Muscle layer of colon (tissue), 2 donors: ENCODE results near the gene KCNAB2.

Source experiments
- H3K27ac ChIP-seq: one replicate; pipeline ENCODE4 v1.7.0; 2013; ENCODE audit warnings: low read depth, mild to moderate bottlenecking, low read length, moderate library complexity
- H3K27me3 ChIP-seq, 2 donors: one replicate each; pipeline ENCODE4 v1.7.0; 2013; ENCODE audit warnings: low read length in 2 of 2, mild to moderate bottlenecking in 2 of 2; ENCODE audit not compliant: insufficient read depth in 2 of 2, control insufficient read depth in 1 of 2
- H3K36me3 ChIP-seq: one replicate; pipeline ENCODE4 v1.7.0; 2013; ENCODE audit warnings: mild to moderate bottlenecking, low read length; ENCODE audit not compliant: insufficient read depth
- H3K4me1 ChIP-seq: one replicate; pipeline ENCODE4 v1.7.0; 2013; ENCODE audit warnings: mild to moderate bottlenecking, low read length; ENCODE audit not compliant: insufficient read depth
- H3K4me3 ChIP-seq, 2 donors: one replicate each; pipeline ENCODE4 v1.7.0; 2013; ENCODE audit warnings: low read length in 2 of 2, low read depth in 1 of 2, mild to moderate bottlenecking in 1 of 2, moderate library complexity in 1 of 2
- H3K9ac ChIP-seq: one replicate; pipeline ENCODE4 v1.7.0; 2013; ENCODE audit warnings: low read length
- H3K9me3 ChIP-seq: one replicate; pipeline ENCODE4 v1.7.0; 2013; ENCODE audit warnings: mild to moderate bottlenecking, low read length
- donor health status: abdominal sarcoma.
- donor health status: Adenocarcinoma of cecum.

The KCNAB2 gene

DNA sequence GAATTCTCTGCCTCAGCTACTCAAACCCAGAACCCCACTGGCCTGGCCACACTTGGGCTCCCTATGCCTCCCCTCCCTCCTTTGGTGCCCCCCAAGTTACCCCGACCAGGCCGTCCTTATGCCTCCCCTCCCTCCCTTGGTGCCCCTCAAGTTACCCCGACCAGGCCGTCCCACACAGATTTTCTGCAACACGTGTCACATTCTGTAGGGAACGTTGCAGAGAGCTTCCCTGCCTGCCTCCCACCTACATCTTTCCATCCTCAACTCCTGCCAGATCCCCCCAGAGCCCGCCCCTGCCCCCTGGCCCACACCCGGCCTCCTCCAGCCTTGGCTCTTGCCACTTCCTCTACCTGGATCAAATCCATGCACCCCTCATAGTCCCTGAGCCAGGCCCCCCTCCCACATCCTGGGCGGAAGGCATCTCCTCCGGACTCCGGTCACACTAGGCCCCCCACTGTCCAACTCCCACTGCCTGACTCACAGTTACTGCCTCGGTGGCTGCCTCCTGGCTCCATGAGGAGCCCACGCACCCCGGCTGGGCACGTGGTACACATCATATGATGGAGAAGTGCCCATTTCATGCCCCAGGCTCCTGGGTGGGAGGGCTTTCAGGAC lies 41.2 kb downstream of the KCNAB2 start:
- Histone ChIP-seq H3K4me3 (no peak overlapping the region), H3K36me3 (no peaks in the 10 kb centered on the region), H3K27ac (no peak overlapping the region)

DNA sequence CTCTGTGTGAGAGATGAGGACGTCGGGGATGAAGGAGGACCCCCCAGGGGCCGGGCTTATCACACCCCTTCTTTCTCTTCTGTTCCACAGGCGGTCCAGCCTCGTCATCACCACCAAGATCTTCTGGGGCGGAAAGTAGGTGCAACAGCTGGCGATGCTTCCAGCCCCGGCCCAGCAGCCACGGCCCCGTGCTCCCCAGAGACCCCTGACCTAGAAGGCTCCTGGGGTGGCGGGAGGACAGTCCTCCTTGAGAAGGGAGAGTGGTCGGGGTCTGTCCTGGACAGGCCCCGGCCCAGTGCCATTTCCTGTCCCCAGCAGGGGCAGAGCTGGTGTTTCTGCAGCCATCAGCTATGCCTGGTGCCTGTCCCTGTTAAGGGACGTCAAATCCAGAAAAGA lies 41.7 kb downstream of the KCNAB2 start:
- no peaks in the 10 kb centered on the region for H3K36me3 ChIP-seq
- peaks cover 17% of the 10 kb centered on the region for H3K4me1 ChIP-seq
- H3K9me3 ChIP-seq: no peaks in the 10 kb centered on the region
- H3K4me3 ChIP-seq: no peak overlapping the region
- no peaks in the 10 kb centered on the region for H3K27me3 ChIP-seq
- no peak overlapping the region for H3K9ac ChIP-seq
- H3K27ac ChIP-seq: no peak overlapping the region

More for the DNA sequence above, 41.2 kb downstream of the KCNAB2 start:
- Histone ChIP-seq H3K9me3 (no peaks in the 10 kb centered on the region), H3K4me1 (peaks cover 22% of the 10 kb centered on the region), H3K9ac (no peak overlapping the region), H3K27me3 (no peaks in the 10 kb centered on the region)

DNA sequence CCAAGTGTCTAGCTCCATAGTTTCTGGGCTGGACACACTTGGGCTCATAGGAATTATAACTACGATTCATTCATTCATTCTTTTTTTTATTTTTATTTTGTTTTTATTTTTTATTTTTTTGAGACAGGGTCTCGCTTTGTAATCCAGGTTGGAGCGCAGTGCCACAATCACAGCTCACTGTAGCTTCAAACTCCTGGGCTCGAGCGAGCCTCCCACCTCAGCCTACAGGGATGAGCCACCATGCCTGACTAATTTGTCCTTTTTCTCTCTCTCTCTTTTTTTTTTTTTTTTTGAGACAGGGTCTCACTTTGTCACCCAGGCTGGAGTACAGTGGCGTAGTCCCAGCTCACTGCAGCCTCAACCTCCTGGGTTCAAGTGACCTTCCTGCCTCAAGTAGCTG lies 42.3 kb downstream of the KCNAB2 start:
- H3K27ac ChIP-seq: no peak overlapping the region
- no peaks in the 10 kb centered on the region for H3K27me3 ChIP-seq
- no peaks in the 10 kb centered on the region for H3K36me3 ChIP-seq

DNA sequence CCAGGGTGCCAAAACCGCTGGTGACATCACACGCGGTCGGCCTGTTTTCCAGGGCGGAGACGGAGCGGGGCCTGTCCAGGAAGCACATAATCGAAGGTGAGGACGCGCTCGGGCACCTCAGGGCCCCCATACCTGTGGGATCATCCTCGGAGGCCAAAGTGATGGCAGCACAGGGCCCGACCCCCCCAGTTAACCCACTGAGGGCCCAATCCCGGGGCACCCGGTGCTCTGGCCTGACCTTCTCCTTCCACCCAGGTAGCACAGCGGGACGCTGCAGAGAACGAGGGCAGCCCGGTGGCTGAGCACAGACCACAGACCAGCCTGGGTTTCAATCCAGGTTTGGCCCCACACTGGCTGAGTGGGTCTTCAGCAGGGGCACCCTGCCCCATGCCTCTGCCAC lies 43.3 kb downstream of the KCNAB2 start:
- H3K4me1 ChIP-seq: peaks cover 3% of the 10 kb centered on the region
- H3K9ac ChIP-seq: no peak overlapping the region
- H3K27me3 ChIP-seq: no peaks in the 10 kb centered on the region
- no peaks in the 10 kb centered on the region for H3K36me3 ChIP-seq
- H3K9me3 ChIP-seq: no peaks in the 10 kb centered on the region
- no peak overlapping the region for H3K27ac ChIP-seq
- H3K4me3 ChIP-seq: no peak overlapping the region

More for the DNA sequence above, 42.3 kb downstream of the KCNAB2 start:
- Histone ChIP-seq H3K4me1 (peaks cover 12% of the 10 kb centered on the region), H3K4me3 (no peak overlapping the region), H3K9ac (no peak overlapping the region), H3K9me3 (no peaks in the 10 kb centered on the region)

DNA sequence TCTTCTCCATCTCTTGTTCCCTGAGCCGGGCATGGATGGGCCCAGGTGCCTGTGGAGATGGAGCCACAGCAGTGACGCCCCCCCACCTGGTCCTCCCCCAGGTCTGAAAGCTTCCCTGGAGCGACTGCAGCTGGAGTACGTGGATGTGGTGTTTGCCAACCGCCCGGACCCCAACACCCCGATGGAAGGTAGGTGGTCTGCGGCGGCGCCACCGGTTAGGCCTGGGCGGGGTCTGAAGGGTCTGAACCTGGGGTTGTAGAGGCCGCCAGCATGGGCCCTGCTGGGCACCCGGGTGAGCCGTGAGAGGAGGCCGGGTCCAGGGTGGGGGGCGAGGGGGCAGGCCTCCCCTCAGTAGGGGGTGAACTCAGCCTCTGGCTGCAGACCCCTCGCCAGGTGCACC lies 44.6 kb downstream of the KCNAB2 start:
- Histone ChIP-seq H3K36me3 (no peaks in the 10 kb centered on the region), H3K27ac (no peak overlapping the region), H3K4me1 (no peaks in the 10 kb centered on the region), H3K9ac (no peak overlapping the region), H3K4me3 (no peak overlapping the region), H3K9me3 (no peaks in the 10 kb centered on the region), H3K27me3 (no peaks in the 10 kb centered on the region)

DNA sequence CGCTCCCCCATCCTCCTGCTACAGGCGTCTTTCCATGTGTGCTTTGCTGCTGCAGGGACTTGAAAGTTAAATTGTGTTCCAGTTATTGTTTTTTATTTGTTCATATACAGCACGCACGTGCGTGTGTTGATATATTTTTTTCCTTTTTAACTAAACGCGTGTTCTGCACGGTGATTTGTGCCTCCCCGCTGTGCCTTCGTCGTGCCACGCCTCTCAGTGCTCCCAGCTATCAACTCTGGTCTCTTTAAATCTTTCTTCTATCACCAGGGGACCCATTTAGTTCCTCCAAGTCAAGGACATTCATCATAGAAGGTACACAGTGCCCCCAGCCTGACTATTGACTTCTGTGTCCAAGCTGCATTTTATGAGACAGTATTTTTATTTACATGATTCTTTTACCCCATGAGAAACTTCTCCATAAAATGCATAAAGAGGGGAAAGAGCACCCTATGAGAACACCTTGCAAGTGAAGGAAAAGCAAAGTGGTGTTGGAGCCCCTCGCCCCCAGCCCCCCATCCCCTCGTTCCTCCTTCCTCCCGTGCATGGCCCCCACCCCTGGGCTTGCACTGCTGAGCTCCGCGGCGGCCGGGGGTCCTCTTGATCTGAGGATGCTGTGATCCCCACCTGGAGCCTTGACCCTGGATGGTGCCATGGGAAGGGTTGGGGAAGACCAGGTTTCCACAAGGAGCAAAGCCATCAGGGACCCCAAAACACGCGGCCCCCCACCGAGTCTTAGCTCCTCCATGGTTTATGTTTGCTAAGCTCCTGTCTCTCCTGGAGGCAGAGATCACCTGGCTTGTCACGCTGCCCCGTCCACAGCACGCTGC lies 45.5 kb downstream of the KCNAB2 start:
- no peak overlapping the region for H3K27ac ChIP-seq
- H3K36me3 ChIP-seq: no peaks in the 10 kb centered on the region
- no peaks in the 10 kb centered on the region for H3K27me3 ChIP-seq
- no peak overlapping the region for H3K4me3 ChIP-seq
- H3K9me3 ChIP-seq: no peaks in the 10 kb centered on the region
- H3K9ac ChIP-seq: no peak overlapping the region
- H3K4me1 ChIP-seq: no peaks in the 10 kb centered on the region

DNA sequence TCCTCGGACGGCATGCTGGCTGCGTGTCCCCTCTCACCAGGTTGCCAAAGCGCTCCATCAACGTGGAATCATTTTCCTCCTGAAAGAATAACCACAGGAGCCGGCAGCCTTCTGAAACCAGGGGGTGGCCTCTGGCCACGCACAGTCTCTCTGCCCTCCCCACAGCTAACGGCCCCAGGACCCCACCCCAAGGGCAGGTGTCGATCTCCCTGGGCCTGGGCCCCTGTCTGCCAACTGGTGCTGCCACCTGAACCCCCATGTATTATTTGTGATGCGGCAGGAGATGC lies 46.1 kb downstream of the KCNAB2 start:
- Histone ChIP-seq H3K36me3 (no peaks in the 10 kb centered on the region), H3K27me3 (no peaks in the 10 kb centered on the region), H3K9me3 (no peaks in the 10 kb centered on the region), H3K4me3 (no peak overlapping the region), H3K9ac (no peak overlapping the region), H3K27ac (no peak overlapping the region), H3K4me1 (no peaks in the 10 kb centered on the region)

DNA sequence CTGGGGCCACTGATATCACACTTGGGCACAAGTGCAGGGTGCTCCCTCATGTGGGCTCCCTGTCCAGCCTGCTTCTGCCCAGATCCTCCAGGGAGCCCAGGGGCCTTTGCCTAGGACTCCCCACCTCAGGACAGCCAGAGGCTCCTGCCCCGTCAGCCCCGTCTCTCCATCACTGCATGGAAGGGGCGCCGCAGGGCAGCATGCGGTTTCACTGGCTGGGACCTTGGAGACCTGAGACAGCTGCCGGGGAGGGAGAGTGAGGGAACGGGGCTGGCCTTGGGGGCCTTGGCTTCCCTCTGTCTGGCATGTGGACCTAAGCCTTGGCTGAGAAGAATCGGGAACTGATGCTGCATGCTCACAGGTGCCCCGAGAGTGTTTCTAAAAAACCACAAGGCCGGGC lies 46.5 kb downstream of the KCNAB2 start:
- H3K4me3 ChIP-seq: no peak overlapping the region
- H3K36me3 ChIP-seq: no peaks in the 10 kb centered on the region
- H3K27me3 ChIP-seq: no peaks in the 10 kb centered on the region
- no peaks in the 10 kb centered on the region for H3K4me1 ChIP-seq
- no peaks in the 10 kb centered on the region for H3K9me3 ChIP-seq
- H3K27ac ChIP-seq: no peak overlapping the region
- H3K9ac ChIP-seq: no peak overlapping the region

DNA sequence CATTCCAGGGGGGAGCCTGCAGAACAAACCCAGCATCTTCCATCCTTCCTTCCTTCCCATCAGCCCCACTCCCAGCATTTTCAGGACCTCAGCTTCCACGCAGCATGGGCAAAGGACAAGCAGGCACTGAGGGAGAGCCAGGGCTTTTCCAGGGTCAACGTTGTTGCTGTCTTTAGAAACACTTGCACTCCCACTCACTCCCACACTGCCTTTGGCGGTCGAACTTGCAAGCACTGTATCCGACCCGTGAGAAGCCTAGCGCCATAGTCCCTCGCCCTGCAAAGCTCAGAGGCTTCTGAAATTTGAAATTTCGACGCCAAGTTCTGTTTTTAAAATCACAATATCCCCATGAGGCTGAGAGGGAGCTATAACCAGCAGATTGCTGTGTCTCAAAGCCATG lies 47.4 kb downstream of the KCNAB2 start:
- H3K4me3 ChIP-seq: no peak overlapping the region
- no peak overlapping the region for H3K27ac ChIP-seq
- H3K9me3 ChIP-seq: no peaks in the 10 kb centered on the region
- no peak overlapping the region for H3K9ac ChIP-seq
- H3K27me3 ChIP-seq: no peaks in the 10 kb centered on the region
- H3K36me3 ChIP-seq: no peaks in the 10 kb centered on the region
- H3K4me1 ChIP-seq: no peaks in the 10 kb centered on the region

DNA sequence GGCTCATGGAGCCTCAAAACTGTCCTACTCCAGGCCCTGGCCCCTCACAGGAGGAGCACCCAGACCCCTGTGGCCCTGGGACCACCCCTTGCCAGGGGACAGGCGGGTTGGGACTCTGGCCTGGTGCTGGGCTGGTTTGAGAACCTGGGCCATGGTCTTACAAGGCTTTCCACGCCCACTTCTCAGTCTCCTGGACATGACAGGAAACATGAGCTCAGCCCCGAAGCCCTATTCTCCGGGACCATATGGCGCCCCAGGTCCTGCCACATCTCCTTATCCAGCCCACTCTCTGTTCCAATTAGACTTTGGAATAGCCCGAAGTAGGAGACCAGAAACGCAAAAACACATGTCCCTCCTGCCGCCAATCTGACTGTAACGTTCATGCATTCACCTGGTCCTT lies 47.9 kb downstream of the KCNAB2 start:
- H3K27ac ChIP-seq: no peak overlapping the region
- no peaks in the 10 kb centered on the region for H3K36me3 ChIP-seq

DNA sequence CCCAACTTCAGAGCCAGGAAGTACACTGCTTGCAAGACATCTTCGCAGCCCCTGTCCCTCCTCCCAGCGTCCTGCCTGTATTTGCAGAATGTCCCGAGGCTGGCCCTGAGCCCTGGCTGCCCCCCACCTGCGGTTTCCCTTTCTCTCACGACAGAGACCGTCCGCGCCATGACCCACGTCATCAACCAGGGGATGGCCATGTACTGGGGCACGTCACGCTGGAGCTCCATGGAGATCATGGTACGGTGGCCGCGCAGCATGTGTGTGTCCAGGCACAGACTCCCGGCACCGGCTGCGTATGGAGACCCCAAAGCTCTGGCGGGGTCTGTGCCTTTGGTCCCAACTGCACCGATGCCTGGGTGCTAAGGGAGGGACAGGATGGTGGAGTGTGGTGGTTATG lies 48.6 kb downstream of the KCNAB2 start:
- Histone ChIP-seq H3K27ac (no peak overlapping the region), H3K4me1 (no peaks in the 10 kb centered on the region), H3K36me3 (no peaks in the 10 kb centered on the region), H3K4me3 (no peak overlapping the region), H3K9ac (no peak overlapping the region), H3K9me3 (no peaks in the 10 kb centered on the region), H3K27me3 (no peaks in the 10 kb centered on the region)

More for the DNA sequence above, 47.9 kb downstream of the KCNAB2 start:
- Histone ChIP-seq H3K27me3 (no peaks in the 10 kb centered on the region), H3K4me3 (no peak overlapping the region), H3K4me1 (no peaks in the 10 kb centered on the region), H3K9me3 (no peaks in the 10 kb centered on the region), H3K9ac (no peak overlapping the region)
